H9 (cell line): ENCODE measurements around the gene CLPTM1L. TPM values are rescaled to one million over a fixed set of nuclear protein-coding genes. Genes with fewer than 3 reads are reported as not detected.
A peak's percentile ranks its signal among the peaks of the same experiment; 100 is the strongest.

Experiments
- DNase-seq: peaks from one replicate; pipeline ENCODE4 v3.0.0-alpha.2; 2017
- H2AFZ ChIP-seq: one replicate; pipeline ENCODE4 v1.6.1; 2013; ENCODE audit warnings: mild to moderate bottlenecking, low read length, control low read depth, moderate library complexity
- H2AK5ac ChIP-seq: 2 replicates; pipeline ENCODE4 v1.6.1; 2013; ENCODE audit warnings: low read length, control low read depth, mixed read lengths; ENCODE audit not compliant: insufficient read length
- H2BK120ac ChIP-seq: one replicate; pipeline ENCODE4 v1.6.1; 2013; ENCODE audit warnings: low read depth, mild to moderate bottlenecking, low read length, control low read depth, inconsistent platforms; ENCODE audit not compliant: poor library complexity, severe bottlenecking
- H2BK12ac ChIP-seq: 2 replicates; pipeline ENCODE4 v1.6.1; 2013; ENCODE audit warnings: low read length, control low read depth, mixed read lengths, low read depth; ENCODE audit not compliant: insufficient read length
- H2BK15ac ChIP-seq: 2 replicates; pipeline ENCODE4 v1.6.1; 2013; ENCODE audit warnings: low read depth, low read length, control low read depth
- H2BK20ac ChIP-seq: one replicate; pipeline ENCODE4 v1.6.1; 2013; ENCODE audit warnings: low read depth, mild to moderate bottlenecking, low read length, control low read depth, inconsistent platforms; ENCODE audit not compliant: poor library complexity, severe bottlenecking
- H2BK5ac ChIP-seq: 2 replicates; pipeline ENCODE4 v1.6.1; 2013; ENCODE audit warnings: low read length, control low read depth, mixed read lengths; ENCODE audit not compliant: insufficient read length
- H3K14ac ChIP-seq: 2 replicates; pipeline ENCODE4 v1.6.1; 2013; ENCODE audit warnings: low read length, control low read depth; ENCODE audit not compliant: insufficient read depth
- H3K18ac ChIP-seq: 2 replicates; pipeline ENCODE4 v1.6.1; 2013; ENCODE audit warnings: low read depth, mild to moderate bottlenecking, mixed read lengths, low read length, control low read depth; ENCODE audit not compliant: insufficient read length
- H3K23ac ChIP-seq: 2 replicates; pipeline ENCODE4 v1.6.1; 2013; ENCODE audit warnings: low read length, control low read depth, mixed read lengths, low read depth; ENCODE audit not compliant: insufficient read length
- H3K23me2 ChIP-seq: 2 replicates; pipeline ENCODE4 v1.6.1; 2013; ENCODE audit warnings: low read depth, mild to moderate bottlenecking, mixed read lengths, low read length, control low read depth; ENCODE audit not compliant: insufficient read length, poor library complexity, severe bottlenecking
- H3K27ac ChIP-seq: 2 replicates; pipeline ENCODE4 v1.5.1; 2013; ENCODE audit warnings: low read length, control low read depth, mixed read lengths, low read depth; ENCODE audit not compliant: insufficient read length
- H3K27me3 ChIP-seq: 2 replicates; pipeline ENCODE4 v1.6.1; 2013; ENCODE audit warnings: low read length, control low read depth, inconsistent platforms; ENCODE audit not compliant: insufficient read depth
- H3K4ac ChIP-seq: 2 replicates; pipeline ENCODE4 v1.6.1; 2013; ENCODE audit warnings: low read depth, mild to moderate bottlenecking, control low read depth, inconsistent platforms, low read length, moderate library complexity
- H3K4me1 ChIP-seq: 2 replicates; pipeline ENCODE4 v1.6.1; 2013; ENCODE audit warnings: low read length, control low read depth, inconsistent platforms; ENCODE audit not compliant: insufficient read depth
- H3K4me2 ChIP-seq: 2 replicates; pipeline ENCODE4 v1.6.1; 2013; ENCODE audit warnings: low read length, control low read depth, mixed read lengths; ENCODE audit not compliant: insufficient read length, insufficient read depth
- H3K56ac ChIP-seq: 2 replicates; pipeline ENCODE4 v1.6.1; 2013; ENCODE audit warnings: low read depth, mild to moderate bottlenecking, mixed read lengths, low read length, control low read depth; ENCODE audit not compliant: insufficient read length
- H3K79me1 ChIP-seq: 2 replicates; pipeline ENCODE4 v1.6.1; 2013; ENCODE audit warnings: low read depth, mild to moderate bottlenecking, moderate library complexity, low read length, control low read depth, inconsistent platforms; ENCODE audit not compliant: insufficient read depth, poor library complexity, severe bottlenecking
- H3K79me2 ChIP-seq: 2 replicates; pipeline ENCODE4 v1.6.1; 2013; ENCODE audit warnings: low read length, control low read depth, inconsistent platforms; ENCODE audit not compliant: insufficient read depth
- H3K9ac ChIP-seq: 2 replicates; pipeline ENCODE4 v1.6.1; 2013; ENCODE audit warnings: low read length, control low read depth, mixed read lengths; ENCODE audit not compliant: insufficient read length; ENCODE audit errors: extremely low read depth
- H3K9me3 ChIP-seq: one replicate; pipeline ENCODE4 v1.6.1; 2013; ENCODE audit warnings: low read depth, low read length, inconsistent platforms; ENCODE audit not compliant: control insufficient read depth
- H3T11ph ChIP-seq: one replicate; pipeline ENCODE4 v1.6.1; 2013; ENCODE audit warnings: mild to moderate bottlenecking, low read length, control low read depth, inconsistent platforms
- H4K20me1 ChIP-seq: one replicate; pipeline ENCODE4 v1.6.1; 2013; ENCODE audit not compliant: control insufficient read depth, insufficient read length, insufficient read depth
- H4K5ac ChIP-seq: 2 replicates; pipeline ENCODE4 v1.6.1; 2013; ENCODE audit warnings: low read depth, mild to moderate bottlenecking, mixed read lengths, low read length, control low read depth; ENCODE audit not compliant: insufficient read length
- H4K8ac ChIP-seq: replicated peaks from 2 replicates; pipeline ENCODE4 v1.6.1; 2013; ENCODE audit warnings: low read length, control low read depth, mixed read lengths, low read depth; ENCODE audit not compliant: insufficient read length
- H4K91ac ChIP-seq: 2 replicates; pipeline ENCODE4 v1.6.1; 2013; ENCODE audit warnings: low read depth, mild to moderate bottlenecking, moderate library complexity, mixed read lengths, low read length, control low read depth; ENCODE audit not compliant: insufficient read length
- H3K27ac Mint-ChIP-seq, 3 experiments: 2 replicates in 2 of 3; 3 replicates in 1 of 3; pipeline ENCODE4 v1.8.0; 2020 to 2021; ENCODE audit warnings: mixed read lengths in 3 of 3, mild to moderate bottlenecking in 1 of 3, moderate library complexity in 1 of 3
- H3K27me3 Mint-ChIP-seq: 2 replicates; pipeline ENCODE4 v1.8.0; 2021; ENCODE audit warnings: low read depth, mild to moderate bottlenecking, moderate library complexity, mixed read lengths
- H3K36me3 Mint-ChIP-seq, 3 experiments: 2 replicates in 2 of 3; 3 replicates in 1 of 3; pipeline ENCODE4 v1.8.0; 2020 to 2021; ENCODE audit warnings: low read depth in 3 of 3, mixed read lengths in 3 of 3; ENCODE audit not compliant: insufficient read depth in 1 of 3
- H3K4me1 Mint-ChIP-seq, 2 experiments: 2 replicates each; pipeline ENCODE4 v1.8.0; 2020; ENCODE audit warnings: mixed read lengths in 2 of 2
- H3K4me3 Mint-ChIP-seq, 2 experiments: 2 replicates in 1 of 2; 3 replicates in 1 of 2; pipeline ENCODE4 v1.8.0; 2020 to 2021; ENCODE audit warnings: mild to moderate bottlenecking in 2 of 2, mixed read lengths in 2 of 2, moderate library complexity in 1 of 2
- H3K9me3 Mint-ChIP-seq, 2 experiments: 2 replicates in 1 of 2; 3 replicates in 1 of 2; pipeline ENCODE4 v1.8.0; 2020; ENCODE audit warnings: mild to moderate bottlenecking in 2 of 2, mixed read lengths in 2 of 2, moderate library complexity in 1 of 2
- CTCF ChIP-seq: fragments of 200-600 bp; sonication (generic); conservative IDR thresholded peaks from 3 replicates; pipeline ENCODE4 v1.8.0; 2021; ENCODE audit warnings: antibody characterized with exemption, mild to moderate bottlenecking
- WGBS: extraction: QIAGEN DNeasy Blood & Tissue Kit; methylation state at CpG from one replicate; pipeline ENCODE4 v1.1.7; 2013; ENCODE audit warnings: missing lambda C conversion rate, low lambda C conversion rate, mixed read lengths; ENCODE audit not compliant: insufficient read length; ENCODE audit errors: extremely low coverage; 5-methylcytosine and 5-hydroxymethylcytosine counted together
- total RNA-seq: library from RNA; stranded (reverse); gene quantifications from 2 replicates; pipeline ENCODE4 v1.2.1, GENCODE V29; 2021

Gene CLPTM1L
- total RNA-seq, 1 experiment from 2014 or later = 108 TPM

GRCh38 chr5:1322036-1322900 lies 22.6 kb downstream of the CLPTM1L start:
- WGBS = no CpG with 5 or more reads among the region's 22 CpGs

More at GRCh38 chr5:1322036-1322900, 22.6 kb downstream of the CLPTM1L start:
- Histone ChIP-seq H3K9ac (no peak overlapping the region), H4K5ac (no peak overlapping the region), H2AK5ac (no peak overlapping the region), H3K56ac (no peak overlapping the region), H3K23ac (no peak overlapping the region), H3K27me3 (no peaks in the 10 kb centered on the region), H2BK120ac (no peak overlapping the region), H3K79me1 (no peaks in the 10 kb centered on the region), H3T11ph (no peak overlapping the region), H4K8ac (no peak overlapping the region), H3K4me1 (no peaks in the 10 kb centered on the region), H2AFZ (no peak overlapping the region), H4K91ac (no peak overlapping the region), H3K14ac (no peak overlapping the region), H2BK5ac (no peak overlapping the region), H3K79me2 (no peaks in the 10 kb centered on the region), H2BK15ac (no peak overlapping the region), H3K4me2 (no peak overlapping the region), H3K18ac (no peak overlapping the region), H3K23me2 (no peaks in the 10 kb centered on the region), H4K20me1 (no peaks in the 10 kb centered on the region), H3K9me3 (no peaks in the 10 kb centered on the region), H3K4ac (no peak overlapping the region), H2BK12ac (no peak overlapping the region), H3K27ac (no peak overlapping the region), H2BK20ac (no peak overlapping the region)
- H3K9me3 Mint-ChIP-seq = no peaks in the 10 kb centered on the region; a peak in 1 of 5 replicates
- H3K36me3 Mint-ChIP-seq = peaks cover 36 to 86% (median 67%) of the 10 kb centered on the region in 3 experiments; a peak in 6 of 7 replicates
- no peak overlapping the region; a peak in 1 of 7 replicates for H3K27ac Mint-ChIP-seq
- no peak for TF ChIP-seq CTCF
- DNase-seq = peak; percentile 10
- no peaks in the 10 kb centered on the region for H3K27me3 Mint-ChIP-seq
- H3K4me1 Mint-ChIP-seq = 0 out of 4 replicates have a peak, but pooled peaks cover 0 to 2% of the 10 kb centered on the region in 2 experiments
- H3K4me3 Mint-ChIP-seq = no peak overlapping the region
